ENCODE measurements around the gene TMEM184A.

DNA sequence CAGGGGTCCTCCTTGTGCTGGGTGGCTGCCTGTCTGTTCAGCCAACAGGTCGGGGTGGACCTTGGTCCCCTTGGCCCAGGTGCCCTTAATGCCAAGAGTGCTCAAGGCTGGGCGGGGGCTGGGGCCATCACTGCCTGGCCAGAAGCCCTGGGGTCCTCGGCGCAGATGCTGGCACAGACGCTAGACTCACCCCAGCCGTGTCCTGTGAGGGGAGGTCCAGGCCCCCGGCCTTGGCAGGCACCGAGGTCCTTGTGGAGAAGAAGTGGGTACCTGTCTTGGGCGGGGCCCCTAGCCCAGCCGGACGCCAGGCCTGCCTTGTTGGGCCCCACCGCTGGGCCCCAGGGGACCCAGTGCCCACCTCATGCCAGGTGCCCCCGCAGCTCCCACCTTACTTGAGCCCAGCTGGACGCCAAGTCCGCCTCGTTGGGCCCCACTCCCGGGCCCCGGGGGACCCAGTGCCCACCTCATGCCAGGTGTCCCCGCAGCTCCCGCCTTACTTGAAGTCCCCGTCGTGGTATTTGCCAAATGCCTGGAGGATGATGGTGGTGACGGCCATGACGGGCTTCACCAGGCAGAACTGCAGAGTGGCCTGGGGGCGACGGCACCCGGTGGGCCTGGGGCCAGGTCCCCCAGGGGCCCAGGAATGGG is 6.5 kb downstream of the TMEM184A start:
- TF ChIP-seq POLR2A (IDR thresholded peaks at IDR 0.05; ENCODE audit: low read length): no peak
- no peak for TF ChIP-seq GATA1 (IDR thresholded peaks at IDR 0.05; ENCODE audit: low read depth, low read length)

Data from erythroblast (primary cell).